ENCODE data around the gene HCFC2. TPM values are rescaled to one million over a fixed set of nuclear protein-coding genes. Genes with fewer than 3 reads are reported as not detected.

The HCFC2 gene
- total and polyA plus RNA-seq, 8 donors, result 16.7 to 26.8 (median 25.2) TPM

GRCh38 chr12:104131609-104132008, 67.3 kb downstream of the HCFC2 start:
- intact Hi-C loops (cut with DNase I), result no loop called here
- TF ChIP-seq CTCF (IDR thresholded peaks at IDR 0.05), result no peak
- no peak for DNase-seq
- H3K27ac ChIP-seq, result peak overlapping the region; percentile 6 to 23
- H3K9me3 ChIP-seq, result no peaks in the 10 kb centered on the region
- ATAC-seq, result peak; percentile 30
- no peak overlapping the region for H3K4me3 ChIP-seq
- H3K27me3 ChIP-seq, result no peaks in the 10 kb centered on the region
- H3K36me3 ChIP-seq, result peaks cover 0 to 39% of the 10 kb centered on the region in 2 donors
- H3K4me1 ChIP-seq, result peaks cover 28 to 59% of the 10 kb centered on the region in 2 donors

- no peak for TF ChIP-seq CTCF (IDR thresholded peaks at IDR 0.05)
- H3K4me1 ChIP-seq, result peaks cover 28 to 66% of the 10 kb centered on the region in 2 donors
- H3K27me3 ChIP-seq, result no peaks in the 10 kb centered on the region
- H3K9me3 ChIP-seq, result no peaks in the 10 kb centered on the region
- H3K4me3 ChIP-seq, result no peak overlapping the region
- ATAC-seq (peak; percentile 25), DNase-seq (no peak)
- peaks cover 0 to 30% of the 10 kb centered on the region in 2 donors for H3K36me3 ChIP-seq
- intact Hi-C loops (cut with DNase I), result no loop called here
- H3K27ac ChIP-seq, result peak overlapping the region in 1 of 2 donors; percentile 24
These were observed 68.1 kb downstream of the HCFC2 start for GRCh38 chr12:104132351-104132956.

GRCh38 chr12:104133321-104133720, 69.0 kb downstream of the HCFC2 start:
- intact Hi-C loops (cut with DNase I), result no loop called here
- H3K9me3 ChIP-seq, result no peaks in the 10 kb centered on the region
- H3K27ac ChIP-seq, result no peak overlapping the region
- H3K4me1 ChIP-seq, result peaks cover 28 to 67% of the 10 kb centered on the region in 2 donors
- H3K27me3 ChIP-seq, result no peaks in the 10 kb centered on the region
- DNase-seq (no peak), ATAC-seq (no peak)
- no peak overlapping the region for H3K4me3 ChIP-seq
- peaks cover 0 to 21% of the 10 kb centered on the region in 2 donors for H3K36me3 ChIP-seq
- no peak for TF ChIP-seq CTCF (IDR thresholded peaks at IDR 0.05)

GRCh38 chr12:104133866-104134265, 69.5 kb downstream of the HCFC2 start:
- intact Hi-C loops (cut with DNase I), result no loop called here
- Histone ChIP-seq H3K27me3 (no peaks in the 10 kb centered on the region), H3K36me3 (peaks cover 0 to 21% of the 10 kb centered on the region in 2 donors), H3K4me1 (peaks cover 28 to 71% of the 10 kb centered on the region in 2 donors), H3K27ac (no peak overlapping the region), H3K4me3 (no peak overlapping the region), H3K9me3 (no peaks in the 10 kb centered on the region)
- no peak for ATAC-seq
- DNase-seq, result no peak
- TF ChIP-seq CTCF (IDR thresholded peaks at IDR 0.05), result no peak

- Histone ChIP-seq H3K9me3 (no peaks in the 10 kb centered on the region), H3K27ac (no peak overlapping the region), H3K4me1 (peaks cover 25 to 69% of the 10 kb centered on the region in 2 donors), H3K27me3 (no peaks in the 10 kb centered on the region), H3K4me3 (no peak overlapping the region), H3K36me3 (peaks cover 0 to 15% of the 10 kb centered on the region in 2 donors)
- ATAC-seq, result no peak
- intact Hi-C loops (cut with DNase I), result no loop called here
- no peak for DNase-seq
- TF ChIP-seq CTCF (IDR thresholded peaks at IDR 0.05), result no peak
These were observed 70.6 kb downstream of the HCFC2 start for GRCh38 chr12:104134882-104135281.
